ENCODE measurements around the gene HOXA2.
A peak's percentile ranks its signal among the peaks of the same experiment; 100 is the strongest.

HOXA2 gene

GRCh38 chr7:27097686-27098577, 4.6 kb downstream of the HOXA2 start:
- no peak for DNase-seq

DNA sequence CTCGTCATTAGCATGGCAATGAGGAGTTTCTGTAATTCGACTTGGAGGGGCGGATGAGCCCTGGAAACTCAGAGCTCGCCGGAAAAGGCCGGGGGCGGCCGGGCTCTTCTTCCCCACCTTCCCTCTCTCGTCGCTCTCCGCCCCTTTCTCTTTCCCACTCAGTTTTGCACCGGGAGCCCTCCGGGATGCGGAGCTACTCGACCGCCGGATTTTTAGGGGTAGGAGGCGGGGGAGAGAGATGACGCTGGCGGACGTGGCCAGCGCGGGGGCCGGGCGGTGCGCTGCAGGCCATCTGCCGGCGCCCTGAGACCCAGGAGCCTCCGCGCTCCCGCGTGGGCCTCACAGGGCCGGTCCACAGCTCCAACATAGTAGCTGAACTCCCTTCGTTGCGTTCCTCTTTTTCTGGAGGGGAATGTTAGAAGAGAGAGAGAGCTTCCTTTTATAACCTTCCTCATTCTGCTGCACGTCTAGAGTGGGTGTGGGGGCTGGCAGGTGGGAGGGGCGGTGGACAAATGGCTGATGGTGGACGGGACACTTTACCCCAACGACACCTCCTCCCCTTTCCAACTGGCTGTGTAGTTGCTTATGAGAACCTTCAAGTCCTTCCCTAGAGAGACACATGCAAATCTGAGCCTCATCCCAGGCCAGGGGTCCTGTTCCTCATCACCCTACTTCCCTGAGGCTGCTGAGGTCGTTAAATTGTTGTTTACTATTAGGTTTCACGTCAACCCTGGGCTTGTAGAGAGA, 5.5 kb downstream of the HOXA2 start:
- DNase-seq, result peak; percentile 59

GRCh38 chr7:27095897-27096767, 6.4 kb downstream of the HOXA2 start, which contains the start of gene HOXA1:
Gene HOXA1 (minus strand): TSS chr7:27096000. CDS start chr7:27095912, 88 bp downstream.
- peak; percentile 97 for DNase-seq

DNA sequence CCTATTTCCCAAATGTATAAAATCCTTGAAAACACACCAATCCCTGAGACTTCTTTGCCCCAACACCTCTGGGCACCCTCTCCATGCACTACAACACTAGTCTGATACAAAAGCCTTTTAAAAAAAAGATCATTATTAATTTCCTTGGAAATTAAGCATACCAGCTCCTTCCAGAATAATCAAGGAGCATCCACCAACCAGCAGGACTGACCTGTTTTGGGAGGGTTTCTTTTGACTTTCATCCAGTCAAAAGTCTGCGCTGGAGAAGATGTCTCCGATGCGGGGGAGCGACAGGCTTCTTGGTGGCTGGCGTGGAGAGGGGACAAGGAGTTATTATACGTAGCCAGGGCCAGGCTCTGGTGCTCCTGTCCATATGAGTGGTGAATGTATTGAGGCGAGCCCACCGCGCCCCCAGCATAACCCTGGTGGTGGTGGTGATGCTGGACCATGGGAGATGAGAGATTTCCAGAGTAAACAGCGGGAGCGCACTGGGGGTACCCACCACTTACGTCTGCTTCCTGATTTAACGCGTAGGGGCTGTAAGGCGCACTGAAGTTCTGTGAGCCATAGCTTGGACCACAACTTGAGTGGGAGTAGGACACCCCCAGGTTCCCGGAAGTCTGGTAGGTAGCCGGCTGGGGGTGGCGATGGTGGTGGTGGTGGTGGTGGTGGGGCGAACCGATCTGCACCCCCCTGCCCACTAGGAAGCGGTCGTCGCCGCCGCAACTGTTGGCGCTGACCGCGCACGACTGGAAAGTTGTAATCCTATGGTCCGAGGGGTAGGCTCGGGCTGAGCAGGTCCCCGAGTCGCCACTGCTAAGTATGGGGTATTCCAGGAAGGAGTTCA, 7.2 kb downstream of the HOXA2 start:
- DNase-seq, result no peak

- no peak for DNase-seq
These were observed 8.0 kb downstream of the HOXA2 start for GRCh38 chr7:27094304-27095049.

- no peak for DNase-seq
These were observed 9.1 kb downstream of the HOXA2 start for GRCh38 chr7:27093184-27093895.

- no peak for DNase-seq
These were observed 9.7 kb downstream of the HOXA2 start for GRCh38 chr7:27092819-27093110.

- DNase-seq, result no peak
These were observed 10.3 kb downstream of the HOXA2 start for GRCh38 chr7:27091941-27092818.

- peak; percentile 39 for DNase-seq
These were observed 11.4 kb downstream of the HOXA2 start for GRCh38 chr7:27091105-27091504.

- no peak for DNase-seq
These were observed 14.2 kb downstream of the HOXA2 start for GRCh38 chr7:27088002-27088922.

GRCh38 chr7:27083646-27084045, 18.8 kb downstream of the HOXA2 start:
- no peak for DNase-seq

DNA sequence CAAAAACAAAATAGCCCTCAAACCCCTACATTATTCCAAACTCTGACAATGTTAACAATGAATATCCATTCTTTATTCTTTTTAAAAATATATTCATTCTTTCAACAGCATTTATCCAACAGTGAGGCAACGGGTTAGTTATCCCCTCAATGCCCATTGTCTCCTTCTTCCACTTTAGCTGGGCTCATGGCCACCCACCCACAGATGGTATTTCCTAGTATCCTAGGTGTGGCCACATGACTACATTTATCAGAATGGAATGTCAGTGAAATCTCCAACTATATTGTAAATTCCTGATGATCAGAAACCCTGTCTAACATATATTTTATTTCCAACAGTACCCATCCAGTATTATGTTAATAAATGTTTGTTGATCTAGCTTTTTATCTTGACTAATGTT, 20.3 kb downstream of the HOXA2 start:
- no peak for DNase-seq

- no peak for DNase-seq
These were observed 21.5 kb downstream of the HOXA2 start for GRCh38 chr7:27080844-27081436.

DNA sequence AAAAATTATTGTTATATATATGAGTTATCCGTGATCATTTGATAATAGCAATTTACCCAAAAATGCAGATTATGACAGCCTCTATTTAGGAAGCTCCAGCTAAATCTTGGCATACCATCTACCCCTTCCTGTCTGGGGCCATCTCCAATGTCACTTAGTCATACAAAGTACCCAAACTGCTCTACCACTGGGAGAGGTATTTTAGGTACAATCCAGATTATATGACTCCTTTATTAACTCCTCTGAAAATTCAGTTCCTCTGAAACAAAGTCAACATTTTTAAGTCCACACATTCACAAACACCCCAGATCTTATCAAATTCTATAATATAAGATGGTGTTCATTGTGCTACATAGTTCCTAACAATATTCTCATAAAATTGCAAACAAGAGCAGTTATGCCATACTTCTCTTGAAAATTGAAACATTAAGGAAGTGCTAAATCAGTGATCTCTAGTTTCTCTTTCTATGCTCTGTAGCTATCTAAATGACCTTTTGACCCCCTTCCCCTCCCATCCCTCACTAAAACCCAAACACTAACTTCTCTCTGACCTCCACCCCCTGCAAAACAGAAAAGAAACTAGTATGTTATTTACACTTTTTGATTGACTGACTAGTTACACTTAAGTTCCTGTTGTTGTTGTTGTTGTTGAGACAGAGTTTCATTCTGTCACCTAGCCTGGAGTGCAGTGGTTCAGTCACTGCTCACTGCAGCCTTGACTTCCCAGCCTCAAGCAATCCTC, 23.1 kb downstream of the HOXA2 start:
- DNase-seq, result no peak

DNA sequence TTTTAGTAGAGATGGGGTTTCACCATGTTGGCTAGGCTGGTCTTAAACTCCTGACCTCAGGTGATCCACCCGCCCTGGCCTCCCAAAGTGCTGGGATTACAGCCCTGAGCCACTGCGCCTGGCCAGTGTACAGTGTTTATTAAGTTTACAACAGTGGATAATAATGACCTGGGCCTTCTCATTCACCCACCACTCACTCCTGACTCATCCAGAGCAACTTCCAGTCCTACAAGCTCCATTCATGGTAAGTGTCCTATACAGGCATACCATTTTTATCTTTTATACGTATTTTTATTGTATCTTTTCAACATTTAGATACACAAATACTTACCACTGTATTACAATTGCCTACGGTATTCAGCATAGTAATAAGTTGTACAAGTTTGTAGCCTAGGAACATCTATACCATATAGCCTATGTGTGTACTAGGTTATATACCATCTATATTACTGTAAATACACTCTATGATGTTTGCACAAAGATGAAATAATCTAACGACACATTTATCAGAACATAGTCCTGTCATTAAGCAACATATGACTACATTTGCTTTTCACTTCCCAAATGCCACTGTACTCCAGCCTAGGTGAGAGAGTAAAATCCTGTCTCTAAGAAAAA, 23.8 kb downstream of the HOXA2 start:
- DNase-seq, result no peak

GRCh38 chr7:27073076-27073475, 29.4 kb downstream of the HOXA2 start:
- no peak for DNase-seq
